ENCODE measurements around the gene GRM4. TPM values are rescaled to one million over a fixed set of nuclear protein-coding genes. Genes with fewer than 3 reads are reported as not detected.

GRM4 gene
- polyA plus RNA-seq, 1 of the 3 experiments (the other 2 are of a cell fraction): not detected

GRCh38 chr6:34157236-34157830 lies 11.4 kb upstream of the GRM4 start:
- Histone ChIP-seq H3K9me2 (no peaks in the 10 kb centered on the region), H4K20me1 (ENCODE audit: insufficient read depth) (no peaks in the 10 kb centered on the region), H3K79me2 (ENCODE audit: insufficient read depth) (no peaks in the 10 kb centered on the region), H3K9me3 (0 out of 2 replicates have a peak, but pooled peaks cover 3% of the 10 kb centered on the region), H3K9ac (no peak overlapping the region), H3K27me3 (ENCODE audit: insufficient read depth) (peaks cover 7% of the 10 kb centered on the region), H3F3A (replicated peaks; ENCODE audit: insufficient read depth) (no peaks in the 10 kb centered on the region), H3K36me3 (replicated peaks in 1 of 2; ENCODE audit: control insufficient read depth in 1 of 2, insufficient read depth in 2 of 2, low read length in 1 of 2) (no peaks in the 10 kb centered on the region), H3K4me2 (no peak overlapping the region), H2AFZ (ENCODE audit: low read depth) (no peak overlapping the region), H3K27ac (ENCODE audit: low read depth in 2 of 2, low read length in 1 of 2) (no peak overlapping the region), H3K4me1 (ENCODE audit: control insufficient read depth in 1 of 2, insufficient read depth in 2 of 2, low read depth in 1 of 2, low read length in 1 of 2) (peaks cover 0 to 2% of the 10 kb centered on the region in 2 experiments; a peak in 1 of 4 replicates), H3K4me3 (ENCODE audit: low read depth in 2 of 2, low read length in 1 of 2) (no peak overlapping the region)
- peak; percentile 4 for DNase-seq
- ChIA-PET CTCF (interaction anchor here (0.6 to 11.2 kb wide), 4 partner anchors 67 to 391 kb away, joined by 3 to 204 read pairs (median 64); no protein-coding TSS in a partner anchor), POLR2A (no interaction called here)
- 67% methylated on average over 10 of the region's 10 CpGs for WGBS (ENCODE audit: low lambda C conversion rate)
- TF ChIP-seq MXI1 (IDR thresholded peaks at IDR 0.05; ENCODE audit: low read depth, low read length) (no peak), MEF2A (IDR thresholded peaks at IDR 0.05; ENCODE audit: borderline replicate concordance, low read depth) (no peak), GATA2 (CRISPR knock-in tag; IDR thresholded peaks at IDR 0.05) (no peak), MAX (IDR thresholded peaks at IDR 0.05; ENCODE audit: low read depth) (no peak), IRF3 (IDR thresholded peaks at IDR 0.05; ENCODE audit: low read depth, low read length) (no peak), YY1 (IDR thresholded peaks at IDR 0.05; ENCODE audit: low read depth) (no peak), TAF1 (IDR thresholded peaks at IDR 0.05; ENCODE audit: borderline replicate concordance, low read depth, low read length) (no peak), NRF1 (IDR thresholded peaks at IDR 0.05; ENCODE audit: low read depth, low read length) (no peak), EP300 (IDR thresholded peaks at IDR 0.05; ENCODE audit: borderline replicate concordance in 1 of 2, low read depth in 1 of 2, low read length in 1 of 2) (no peak), CTCF (IDR thresholded peaks at IDR 0.05) (no peak), PBX3 (IDR thresholded peaks at IDR 0.05) (no peak), GABPA (IDR thresholded peaks at IDR 0.05; ENCODE audit: low read depth) (no peak), REST (IDR thresholded peaks at IDR 0.05; ENCODE audit: low read depth, low read length) (no peak), SIN3A (IDR thresholded peaks at IDR 0.05; ENCODE audit: borderline replicate concordance, low read depth, low read length) (no peak), RCOR1 (IDR thresholded peaks at IDR 0.05; ENCODE audit: low read length) (no peak), TEAD4 (IDR thresholded peaks at IDR 0.05; ENCODE audit: borderline replicate concordance, insufficient read depth) (no peak), USF2 (IDR thresholded peaks at IDR 0.05; ENCODE audit: borderline replicate concordance, low read depth, low read length) (no peak), SMC3 (IDR thresholded peaks at IDR 0.05; ENCODE audit: low read depth, low read length) (no peak)

Data from SK-N-SH (cell line).